ENCODE measurements around the gene C10orf95. TPM values are rescaled to one million over a fixed set of nuclear protein-coding genes. Genes with fewer than 3 reads are reported as not detected.

C10orf95 gene
- total and polyA plus RNA-seq, 2 of the 13 experiments (the other 11 are each of a cell fraction or from before 2014, with no cell fraction given) = 0.05 to 0.07 TPM

- TF ChIP-seq ATF7 (IDR thresholded peaks at IDR 0.05) = no peak
- TF ChIP-seq ATF7 (CRISPR knock-in tag; IDR thresholded peaks at IDR 0.05) = no peak
- no peak for TF ChIP-seq JARID2 (CRISPR knock-in tag; IDR thresholded peaks at IDR 0.05; ENCODE audit: insufficient replicate concordance)
- TF ChIP-seq ZNF652 (CRISPR knock-in tag; IDR thresholded peaks at IDR 0.05; ENCODE audit: borderline replicate concordance, low read depth) = no peak
- no peak for TF ChIP-seq MAFK (conservative IDR thresholded peaks at IDR 0.05 in 1 of 2, IDR thresholded peaks at IDR 0.05 in 1 of 2; ENCODE audit: low read length in 2 of 2)
- no peak for TF ChIP-seq ARNTL (CRISPR knock-in tag; IDR thresholded peaks at IDR 0.05)
- TF ChIP-seq SMAD9 (CRISPR knock-in tag; IDR thresholded peaks at IDR 0.05) = no peak
- TF ChIP-seq HOXA3 (CRISPR knock-in tag; IDR thresholded peaks at IDR 0.05) = peak; percentile 61
- TF ChIP-seq ZNF564 (CRISPR knock-in tag; IDR thresholded peaks at IDR 0.05) = no peak
- no peak for TF ChIP-seq DNMT1 (CRISPR knock-in tag; IDR thresholded peaks at IDR 0.05)
- TF ChIP-seq, protein P1, sequence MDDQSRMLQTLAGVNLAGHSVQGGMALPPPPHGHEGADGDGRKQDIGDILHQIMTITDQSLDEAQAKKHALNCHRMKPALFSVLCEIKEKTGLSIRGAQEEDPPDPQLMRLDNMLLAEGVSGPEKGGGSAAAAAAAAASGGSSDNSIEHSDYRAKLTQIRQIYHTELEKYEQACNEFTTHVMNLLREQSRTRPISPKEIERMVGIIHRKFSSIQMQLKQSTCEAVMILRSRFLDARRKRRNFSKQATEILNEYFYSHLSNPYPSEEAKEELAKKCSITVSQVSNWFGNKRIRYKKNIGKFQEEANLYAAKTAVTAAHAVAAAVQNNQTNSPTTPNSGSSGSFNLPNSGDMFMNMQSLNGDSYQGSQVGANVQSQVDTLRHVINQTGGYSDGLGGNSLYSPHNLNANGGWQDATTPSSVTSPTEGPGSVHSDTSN (CRISPR knock-in tag; IDR thresholded peaks at IDR 0.05; ENCODE audit: borderline replicate concordance) = 0 out of 2 replicates have a peak, but pooled peaks have one; percentile 68
- TF ChIP-seq ZNF510 (CRISPR knock-in tag; IDR thresholded peaks at IDR 0.05; ENCODE audit: low read depth) = no peak
- TF ChIP-seq, protein P2, sequence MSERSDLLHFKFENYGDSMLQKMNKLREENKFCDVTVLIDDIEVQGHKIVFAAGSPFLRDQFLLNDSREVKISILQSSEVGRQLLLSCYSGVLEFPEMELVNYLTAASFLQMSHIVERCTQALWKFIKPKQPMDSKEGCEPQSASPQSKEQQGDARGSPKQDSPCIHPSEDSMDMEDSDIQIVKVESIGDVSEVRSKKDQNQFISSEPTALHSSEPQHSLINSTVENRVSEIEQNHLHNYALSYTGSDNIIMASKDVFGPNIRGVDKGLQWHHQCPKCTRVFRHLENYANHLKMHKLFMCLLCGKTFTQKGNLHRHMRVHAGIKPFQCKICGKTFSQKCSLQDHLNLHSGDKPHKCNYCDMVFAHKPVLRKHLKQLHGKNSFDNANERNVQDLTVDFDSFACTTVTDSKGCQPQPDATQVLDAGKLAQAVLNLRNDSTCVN (CRISPR knock-in tag; IDR thresholded peaks at IDR 0.05; ENCODE audit: borderline replicate concordance) = peak; percentile 80; the same call in 1 of the 2 replicates
- TF ChIP-seq ZNF607 (CRISPR knock-in tag; IDR thresholded peaks at IDR 0.05; ENCODE audit: borderline replicate concordance) = no peak
- TF ChIP-seq, protein P3, sequence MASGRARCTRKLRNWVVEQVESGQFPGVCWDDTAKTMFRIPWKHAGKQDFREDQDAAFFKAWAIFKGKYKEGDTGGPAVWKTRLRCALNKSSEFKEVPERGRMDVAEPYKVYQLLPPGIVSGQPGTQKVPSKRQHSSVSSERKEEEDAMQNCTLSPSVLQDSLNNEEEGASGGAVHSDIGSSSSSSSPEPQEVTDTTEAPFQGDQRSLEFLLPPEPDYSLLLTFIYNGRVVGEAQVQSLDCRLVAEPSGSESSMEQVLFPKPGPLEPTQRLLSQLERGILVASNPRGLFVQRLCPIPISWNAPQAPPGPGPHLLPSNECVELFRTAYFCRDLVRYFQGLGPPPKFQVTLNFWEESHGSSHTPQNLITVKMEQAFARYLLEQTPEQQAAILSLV (CRISPR knock-in tag; IDR thresholded peaks at IDR 0.05; ENCODE audit: borderline replicate concordance) = no peak
- TF ChIP-seq, protein P4, sequence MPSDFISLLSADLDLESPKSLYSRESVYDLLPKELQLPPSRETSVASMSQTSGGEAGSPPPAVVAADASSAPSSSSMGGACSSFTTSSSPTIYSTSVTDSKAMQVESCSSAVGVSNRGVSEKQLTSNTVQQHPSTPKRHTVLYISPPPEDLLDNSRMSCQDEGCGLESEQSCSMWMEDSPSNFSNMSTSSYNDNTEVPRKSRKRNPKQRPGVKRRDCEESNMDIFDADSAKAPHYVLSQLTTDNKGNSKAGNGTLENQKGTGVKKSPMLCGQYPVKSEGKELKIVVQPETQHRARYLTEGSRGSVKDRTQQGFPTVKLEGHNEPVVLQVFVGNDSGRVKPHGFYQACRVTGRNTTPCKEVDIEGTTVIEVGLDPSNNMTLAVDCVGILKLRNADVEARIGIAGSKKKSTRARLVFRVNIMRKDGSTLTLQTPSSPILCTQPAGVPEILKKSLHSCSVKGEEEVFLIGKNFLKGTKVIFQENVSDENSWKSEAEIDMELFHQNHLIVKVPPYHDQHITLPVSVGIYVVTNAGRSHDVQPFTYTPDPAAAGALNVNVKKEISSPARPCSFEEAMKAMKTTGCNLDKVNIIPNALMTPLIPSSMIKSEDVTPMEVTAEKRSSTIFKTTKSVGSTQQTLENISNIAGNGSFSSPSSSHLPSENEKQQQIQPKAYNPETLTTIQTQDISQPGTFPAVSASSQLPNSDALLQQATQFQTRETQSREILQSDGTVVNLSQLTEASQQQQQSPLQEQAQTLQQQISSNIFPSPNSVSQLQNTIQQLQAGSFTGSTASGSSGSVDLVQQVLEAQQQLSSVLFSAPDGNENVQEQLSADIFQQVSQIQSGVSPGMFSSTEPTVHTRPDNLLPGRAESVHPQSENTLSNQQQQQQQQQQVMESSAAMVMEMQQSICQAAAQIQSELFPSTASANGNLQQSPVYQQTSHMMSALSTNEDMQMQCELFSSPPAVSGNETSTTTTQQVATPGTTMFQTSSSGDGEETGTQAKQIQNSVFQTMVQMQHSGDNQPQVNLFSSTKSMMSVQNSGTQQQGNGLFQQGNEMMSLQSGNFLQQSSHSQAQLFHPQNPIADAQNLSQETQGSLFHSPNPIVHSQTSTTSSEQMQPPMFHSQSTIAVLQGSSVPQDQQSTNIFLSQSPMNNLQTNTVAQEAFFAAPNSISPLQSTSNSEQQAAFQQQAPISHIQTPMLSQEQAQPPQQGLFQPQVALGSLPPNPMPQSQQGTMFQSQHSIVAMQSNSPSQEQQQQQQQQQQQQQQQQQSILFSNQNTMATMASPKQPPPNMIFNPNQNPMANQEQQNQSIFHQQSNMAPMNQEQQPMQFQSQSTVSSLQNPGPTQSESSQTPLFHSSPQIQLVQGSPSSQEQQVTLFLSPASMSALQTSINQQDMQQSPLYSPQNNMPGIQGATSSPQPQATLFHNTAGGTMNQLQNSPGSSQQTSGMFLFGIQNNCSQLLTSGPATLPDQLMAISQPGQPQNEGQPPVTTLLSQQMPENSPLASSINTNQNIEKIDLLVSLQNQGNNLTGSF (CRISPR knock-in tag; IDR thresholded peaks at IDR 0.05) = peak; percentile 77; the same call in 1 of the 2 replicates
- no peak for TF ChIP-seq TERF1 (CRISPR knock-in tag; IDR thresholded peaks at IDR 0.05)
Measured at GRCh38 chr10:102419269-102420180, 31.8 kb downstream of the C10orf95 start (continued).
